ENCODE data around the gene MAB21L1.

The MAB21L1 gene

DNA sequence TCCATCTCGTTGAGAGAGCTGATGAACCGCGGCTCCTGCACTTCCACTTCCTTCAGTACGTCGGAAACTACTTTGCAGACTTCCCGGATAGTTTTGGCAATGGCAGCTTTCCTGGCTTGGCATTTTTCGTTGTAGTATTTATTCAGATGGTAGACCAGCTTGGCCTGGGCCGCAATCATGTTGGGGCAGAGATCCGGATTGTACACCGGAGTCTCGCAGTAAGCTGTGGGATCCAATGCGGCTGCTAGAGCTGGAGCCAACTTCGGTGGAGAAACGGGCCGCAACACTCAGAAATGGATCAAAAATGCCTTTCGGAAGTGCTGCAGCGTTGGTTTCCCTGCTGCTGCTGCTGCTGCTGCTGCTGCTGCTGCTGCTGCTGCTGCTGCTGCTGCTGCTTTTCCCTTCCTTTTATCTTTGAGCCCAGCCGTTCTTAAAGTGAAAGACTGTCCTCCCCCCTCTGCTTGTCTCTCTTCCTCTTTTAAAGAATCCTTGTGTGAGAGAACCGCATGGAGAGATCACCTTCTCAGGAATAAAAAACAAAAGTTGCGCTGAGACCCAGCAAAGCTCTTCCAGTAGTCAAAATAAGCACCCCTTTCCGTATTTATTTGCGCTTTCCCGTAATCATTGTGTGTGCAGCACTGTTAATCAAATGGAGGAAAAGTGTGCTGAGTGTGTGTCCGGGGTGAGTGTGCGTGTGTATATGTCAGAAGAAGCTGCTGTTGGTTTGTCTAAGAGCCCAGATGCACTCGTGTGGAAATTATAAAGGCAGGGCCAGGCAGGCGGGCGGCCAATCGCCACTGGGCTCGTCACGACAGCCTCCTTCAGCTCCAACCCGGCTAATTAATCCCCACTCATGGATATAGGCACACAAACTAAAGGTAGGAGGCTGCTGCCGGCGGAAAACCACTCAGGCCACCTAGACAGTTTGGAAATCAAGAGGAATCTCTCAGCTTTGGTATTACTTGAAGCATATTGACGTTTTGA, at the start of gene MAB21L1:
MAB21L1 (minus strand) TSS at position 730 of the 984 bp plus-strand sequence; CDS start at position 179, 551 bp downstream.
- no peak for DNase-seq

DNA sequence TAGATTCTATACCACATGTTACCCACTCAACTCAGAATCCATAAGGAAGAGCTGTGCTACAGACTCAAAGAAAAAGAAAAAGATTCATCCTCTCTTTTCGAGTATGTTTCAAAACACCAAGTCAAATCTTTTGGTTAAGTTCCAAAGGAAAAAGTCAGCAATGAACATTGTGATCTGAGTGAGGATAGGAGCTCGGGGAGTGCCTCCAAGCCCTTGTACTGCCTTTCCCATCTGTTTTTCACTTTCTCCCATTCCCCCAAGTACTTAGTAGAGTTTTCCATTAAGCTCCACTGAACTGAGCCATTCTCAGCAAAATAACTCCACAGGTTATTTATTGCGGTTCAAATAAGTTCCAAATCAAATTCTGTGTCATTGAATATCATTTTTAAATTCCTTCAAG, 47.7 kb upstream of the MAB21L1 start:
- no peak for DNase-seq

DNA sequence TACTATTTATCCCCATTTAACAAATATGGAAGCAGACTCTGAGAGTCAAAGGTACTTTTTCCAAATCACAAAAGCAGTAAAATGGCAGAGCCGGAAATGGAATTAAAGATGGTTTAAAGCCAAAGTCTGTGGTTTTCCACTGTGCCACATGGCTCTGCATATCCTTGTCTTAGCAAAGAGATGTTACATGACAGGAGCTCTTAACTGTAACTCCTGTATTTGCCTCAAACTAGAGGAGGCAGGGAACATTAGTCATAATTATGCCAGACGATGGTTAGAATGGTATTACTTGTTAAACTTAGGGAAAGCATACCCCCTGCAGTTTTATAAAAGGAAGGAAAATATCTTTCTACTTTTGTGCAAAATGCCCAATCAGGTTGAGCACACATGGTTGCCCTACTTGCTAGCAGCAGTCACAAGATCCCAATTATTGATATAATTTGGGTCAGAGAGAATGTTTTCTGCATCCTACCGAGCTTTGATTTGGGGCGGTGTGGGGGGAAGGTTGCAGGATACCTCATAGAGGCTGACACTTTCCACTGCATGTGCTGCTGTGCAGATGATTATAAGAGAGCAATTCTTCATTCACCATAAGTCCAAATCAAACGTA, 42.0 kb upstream of the MAB21L1 start:
- DNase-seq = no peak

DNA sequence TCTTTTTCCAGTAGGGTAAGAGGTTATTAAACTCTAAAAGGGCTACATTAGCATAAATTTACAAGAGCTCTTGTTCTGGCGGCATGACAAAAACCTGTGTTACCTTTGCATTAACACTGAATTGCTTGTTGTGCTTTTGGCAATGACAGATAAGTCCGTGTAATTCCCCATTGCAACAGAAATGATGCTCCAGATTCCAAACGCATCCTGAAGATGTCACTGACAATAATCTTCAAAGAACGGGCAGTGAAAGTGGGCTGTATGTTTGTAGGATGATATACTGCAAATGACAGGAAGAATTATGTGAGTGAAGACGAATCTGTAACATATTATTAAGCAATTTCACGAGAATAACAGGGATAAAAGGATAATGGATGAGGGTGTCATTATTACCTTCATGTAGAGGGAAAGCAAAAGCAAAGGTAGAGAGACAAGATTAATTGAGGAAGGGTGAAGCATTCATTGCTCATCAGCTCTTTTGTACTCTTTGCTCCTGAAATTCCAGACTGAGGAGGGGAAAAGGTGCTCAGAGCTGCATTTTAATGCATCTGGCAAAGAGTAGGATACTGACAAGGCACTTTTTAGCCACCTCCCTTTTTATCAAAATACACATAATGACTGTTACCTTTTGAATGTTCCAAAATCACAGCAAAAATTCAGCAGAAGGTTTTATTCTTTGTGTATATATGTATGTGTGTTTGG, 38.5 kb upstream of the MAB21L1 start:
- no peak for DNase-seq

DNA sequence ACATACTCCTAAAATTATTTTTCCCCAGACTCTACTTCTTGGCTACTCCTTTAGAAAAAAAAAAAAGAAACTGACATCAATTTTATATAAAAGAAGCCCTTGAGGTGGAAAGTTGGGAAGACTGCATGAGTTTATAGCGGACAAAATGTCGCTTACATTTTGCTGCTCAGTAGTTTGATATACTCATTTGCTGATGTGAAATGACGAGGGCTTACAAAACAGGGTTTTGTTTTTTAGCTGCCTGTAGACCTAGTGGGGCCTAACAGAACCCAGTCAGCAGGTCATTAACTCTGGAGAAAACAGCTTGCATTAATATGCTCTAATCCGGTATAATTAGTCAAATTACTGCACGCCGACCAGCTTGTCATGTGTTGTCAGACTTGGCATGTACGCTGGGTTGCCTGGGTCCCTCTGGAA, 37.6 kb upstream of the MAB21L1 start:
- DNase-seq = no peak

DNA sequence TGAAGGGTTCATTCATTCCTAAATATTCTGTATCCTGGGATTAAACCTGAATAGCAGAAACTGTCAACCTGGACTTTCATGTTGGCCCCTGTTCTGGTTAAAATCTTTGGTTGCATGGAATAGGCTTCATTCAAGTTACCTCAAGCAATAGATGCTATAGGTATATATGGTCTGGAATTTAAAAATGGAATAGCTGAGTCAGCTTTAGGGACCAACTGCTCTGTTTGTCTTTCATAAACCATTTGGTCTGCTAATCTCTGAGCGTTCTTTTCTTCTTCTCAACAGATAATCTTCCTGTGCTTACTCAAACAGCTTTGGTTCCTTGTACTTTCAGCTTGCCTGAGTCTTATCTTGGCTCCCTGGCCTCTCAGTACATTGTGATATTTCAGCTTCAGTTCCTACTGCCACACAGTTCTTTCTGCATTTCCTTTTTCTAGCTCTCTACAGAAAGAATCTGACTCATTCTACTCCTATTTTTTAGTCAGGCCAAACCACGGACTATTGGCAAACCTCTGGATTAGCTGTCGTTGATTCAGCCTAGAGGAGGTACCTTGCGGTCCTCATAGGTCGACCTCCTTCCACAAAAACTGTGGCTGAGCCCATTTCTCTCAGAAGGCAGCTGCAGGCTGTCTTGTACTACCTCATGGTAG, 35.9 kb upstream of the MAB21L1 start:
- DNase-seq = no peak

DNA sequence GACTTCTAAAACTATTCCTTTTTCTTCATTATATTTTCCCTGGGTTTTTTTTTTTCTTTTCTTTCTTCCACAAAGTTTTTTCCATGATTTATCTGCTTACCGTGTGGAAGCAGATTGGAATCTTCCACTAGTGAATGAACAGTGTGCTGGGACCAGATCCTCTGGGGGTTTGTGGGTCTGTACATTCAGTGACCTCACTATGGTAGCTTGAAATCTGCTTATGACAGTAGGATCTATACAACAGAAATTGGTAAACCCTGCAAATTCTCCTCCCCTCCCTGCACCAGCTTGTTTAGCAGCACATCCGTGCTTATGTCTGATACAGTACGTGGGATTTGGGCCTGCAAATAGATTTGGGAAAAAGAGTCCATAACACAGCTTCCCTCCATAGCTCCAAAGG, 26.0 kb upstream of the MAB21L1 start:
- no peak for DNase-seq

DNA sequence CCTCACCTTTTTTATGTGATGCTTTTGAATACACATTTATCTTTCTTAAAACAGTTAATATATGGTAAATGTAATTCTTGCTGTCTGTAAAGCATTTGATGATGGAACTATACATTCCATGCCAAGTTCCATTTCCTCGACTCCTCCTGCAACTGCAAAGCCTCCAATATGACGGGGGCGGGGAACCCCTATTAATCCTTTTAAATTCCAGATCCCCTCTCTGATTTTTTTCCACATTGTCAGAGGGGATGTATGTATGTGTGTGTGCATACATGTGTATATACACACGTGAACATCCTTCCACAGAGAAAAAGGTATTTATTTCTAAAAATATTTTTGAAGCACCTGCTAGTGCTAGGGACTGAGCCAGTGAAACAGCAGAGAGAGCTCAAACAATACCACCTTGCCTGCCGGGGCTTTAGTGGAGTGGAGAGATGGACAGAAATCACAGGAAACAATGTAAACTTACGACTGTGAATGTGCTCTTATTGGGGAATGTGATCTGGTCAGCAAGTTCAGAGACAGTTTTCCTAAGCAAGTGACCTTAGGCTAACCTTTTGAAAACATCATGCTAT, 25.3 kb upstream of the MAB21L1 start:
- DNase-seq = no peak

DNA sequence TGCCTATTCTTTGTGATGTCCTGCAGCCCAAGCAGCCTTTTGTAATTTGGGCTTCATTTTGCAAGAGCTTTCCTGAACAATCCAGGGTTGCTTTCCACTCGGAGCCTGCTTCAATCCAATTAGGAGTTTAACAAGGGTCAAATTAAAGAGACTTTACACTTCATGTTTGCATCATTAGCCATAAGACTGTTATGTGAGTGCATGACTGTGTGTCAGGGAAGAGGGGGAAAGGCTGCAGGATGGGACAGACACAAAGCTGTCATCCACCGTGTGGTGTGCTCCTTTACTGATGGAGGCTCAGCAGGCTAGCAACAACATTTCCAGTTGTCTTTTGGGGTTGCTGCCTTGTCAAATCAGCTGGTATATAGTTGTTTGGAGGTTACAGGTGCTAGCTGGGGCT, 23.7 kb upstream of the MAB21L1 start:
- no peak for DNase-seq

DNA sequence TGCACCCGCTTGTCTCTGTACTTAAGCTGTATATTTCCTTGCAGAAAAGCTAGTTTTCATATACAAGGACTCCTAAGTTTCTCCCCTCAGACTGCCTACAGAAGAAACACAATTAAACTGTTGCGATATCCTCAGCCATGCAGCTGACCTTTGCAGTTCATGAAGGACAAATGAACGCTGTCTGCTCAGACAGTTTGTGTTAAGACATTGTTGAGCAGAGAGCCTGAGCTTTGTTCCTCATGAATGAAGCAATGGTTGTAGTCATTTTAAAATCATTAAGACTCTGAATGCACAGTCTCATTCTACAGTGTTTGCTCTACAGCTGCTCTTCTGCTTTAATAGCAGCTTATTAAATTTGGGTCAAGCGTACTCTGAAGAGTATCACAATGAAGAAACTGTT, 23.2 kb upstream of the MAB21L1 start:
- no peak for DNase-seq

DNA sequence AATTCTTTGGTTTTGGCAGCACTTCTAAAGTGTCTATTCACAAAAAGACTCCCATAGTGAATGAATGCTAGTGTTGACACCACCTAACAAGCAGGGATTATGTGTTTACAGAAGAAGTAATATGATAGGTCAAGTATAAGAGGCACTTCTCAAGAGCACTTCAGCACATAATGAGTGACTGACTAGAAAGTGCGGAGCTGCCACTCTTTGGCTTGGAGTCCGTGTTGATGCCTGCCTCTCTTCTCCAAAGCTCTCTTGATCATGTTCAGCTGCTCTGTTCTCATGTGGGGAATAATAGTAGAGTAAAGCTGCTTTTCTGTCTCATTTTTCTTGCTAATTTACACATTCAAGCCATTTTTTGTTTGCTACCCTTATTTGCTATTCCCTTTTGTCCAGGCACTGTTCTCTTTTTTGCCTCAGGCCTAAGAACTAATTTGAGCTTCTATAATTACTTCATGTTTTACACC, 22.7 kb upstream of the MAB21L1 start:
- DNase-seq = no peak

DNA sequence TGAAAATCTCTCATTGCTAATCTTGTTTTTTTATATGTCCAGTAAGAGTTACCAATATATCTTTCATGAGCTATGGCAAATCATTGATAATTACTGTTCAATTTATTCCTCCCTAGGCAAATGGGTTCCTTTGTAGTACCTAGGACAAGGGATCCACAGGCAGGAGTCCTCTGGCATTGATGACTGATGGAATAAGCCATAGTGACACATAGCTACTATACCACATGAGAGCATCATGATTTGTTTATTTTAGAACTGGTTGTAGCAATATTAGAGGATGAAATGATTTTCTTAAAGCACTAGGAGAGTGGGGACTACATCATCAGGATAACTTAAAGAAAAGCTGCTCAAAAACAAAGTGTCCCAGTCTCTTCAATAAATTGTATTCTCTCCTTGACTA, 21.7 kb upstream of the MAB21L1 start:
- DNase-seq = no peak

DNA sequence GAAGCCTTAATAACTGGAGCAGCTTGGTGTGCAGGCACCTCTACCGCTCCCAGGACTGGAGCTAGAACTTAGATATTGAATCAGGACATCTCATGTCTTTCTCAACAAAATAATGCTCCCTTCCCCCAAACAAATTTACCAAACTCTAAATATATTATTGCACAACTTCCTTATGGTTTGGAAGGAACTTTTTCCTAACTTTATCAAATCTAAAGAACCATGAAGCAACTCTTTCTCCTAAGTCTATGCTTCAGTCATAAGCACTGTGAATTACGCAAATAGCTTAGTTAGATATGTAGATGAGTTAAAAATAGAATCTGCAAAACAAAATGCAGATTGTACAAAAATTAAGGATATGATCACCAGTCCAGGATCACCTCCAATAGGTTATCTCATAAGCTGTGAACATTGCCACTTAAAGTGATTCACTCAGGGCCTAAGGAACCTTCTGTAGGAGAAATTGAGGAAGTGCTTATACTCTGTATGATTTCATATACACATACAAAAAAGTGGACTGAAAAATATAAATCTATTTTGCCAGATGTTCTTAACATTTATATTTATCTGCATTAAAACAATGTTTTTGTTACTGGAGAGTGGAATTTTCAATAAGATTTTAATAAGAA, 20.4 kb upstream of the MAB21L1 start:
- DNase-seq = no peak

DNA sequence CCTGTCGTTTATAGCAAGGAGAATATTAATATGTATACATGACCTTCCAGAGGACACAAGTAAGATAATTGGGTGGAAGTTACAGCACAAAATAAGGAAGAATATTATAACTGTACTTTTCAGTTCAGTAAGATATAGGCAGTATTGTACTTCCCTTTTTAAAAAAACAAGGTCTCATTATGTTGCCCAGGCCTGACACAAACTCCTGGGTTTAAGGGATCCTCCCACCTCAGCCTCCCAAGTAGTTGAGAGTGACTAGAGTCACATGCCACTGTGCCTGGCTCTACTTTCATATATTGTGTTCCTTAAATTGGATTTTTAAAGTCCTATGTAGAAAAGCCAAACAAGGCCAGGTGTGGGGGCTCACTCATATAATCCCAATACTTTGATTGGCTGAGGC, 19.5 kb upstream of the MAB21L1 start:
- DNase-seq = no peak

DNA sequence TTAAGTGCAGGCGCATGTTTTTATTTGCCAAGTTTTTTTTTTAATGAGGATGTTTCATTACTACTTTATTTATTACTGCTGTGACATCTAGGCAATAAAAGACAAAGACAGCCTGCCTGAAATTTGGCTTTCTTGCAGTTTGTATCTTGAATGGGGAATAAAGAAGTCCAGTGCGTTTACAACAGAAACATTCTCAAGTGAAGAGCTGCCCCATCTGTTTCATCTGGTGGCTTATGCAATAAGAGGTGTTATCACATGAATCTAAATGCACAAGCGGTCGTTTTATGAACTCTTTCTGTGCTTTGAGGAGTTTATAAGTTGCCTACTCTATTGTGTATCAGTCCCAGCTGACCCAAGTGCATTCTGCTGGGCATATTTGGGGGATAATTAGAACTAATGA, 12.6 kb upstream of the MAB21L1 start:
- no peak for DNase-seq

DNA sequence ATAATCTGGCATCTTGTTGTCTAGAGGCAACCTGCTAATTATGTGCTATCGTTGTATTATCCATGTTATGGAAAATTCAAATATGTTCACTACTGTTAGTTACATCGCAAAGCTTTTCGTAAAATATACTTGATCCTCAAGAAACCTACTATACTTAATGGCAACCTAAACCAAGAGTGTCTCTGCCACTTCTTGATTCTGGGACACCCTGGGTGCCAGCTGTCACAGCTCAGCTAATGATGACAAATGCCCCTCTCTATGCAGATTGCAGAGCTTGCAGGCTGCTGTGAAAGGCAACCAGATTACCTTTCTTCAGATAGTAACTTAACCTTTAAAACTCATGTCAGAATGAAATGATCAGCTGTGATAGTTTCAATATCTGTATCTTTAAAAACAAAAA, 8.9 kb upstream of the MAB21L1 start:
- no peak for DNase-seq

DNA sequence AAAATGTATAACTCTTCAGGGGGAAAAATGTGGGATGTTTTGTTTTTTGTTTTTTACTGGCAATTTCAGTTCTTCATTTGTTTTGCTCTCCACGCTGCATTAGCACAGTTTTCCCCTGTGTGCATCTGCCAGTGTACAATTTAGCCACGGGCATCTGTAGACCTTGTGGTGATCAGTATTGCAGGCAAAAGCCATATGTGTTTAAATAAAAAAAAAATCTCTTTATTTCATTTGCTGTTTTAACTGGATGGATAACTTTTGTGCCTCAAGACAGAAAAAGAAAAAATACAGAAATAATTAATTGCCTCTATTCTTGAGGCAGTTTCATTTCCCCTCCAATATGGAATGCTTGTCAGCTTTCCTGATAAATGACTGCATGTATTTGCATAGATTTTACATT, 7.9 kb upstream of the MAB21L1 start:
- DNase-seq = no peak

DNA sequence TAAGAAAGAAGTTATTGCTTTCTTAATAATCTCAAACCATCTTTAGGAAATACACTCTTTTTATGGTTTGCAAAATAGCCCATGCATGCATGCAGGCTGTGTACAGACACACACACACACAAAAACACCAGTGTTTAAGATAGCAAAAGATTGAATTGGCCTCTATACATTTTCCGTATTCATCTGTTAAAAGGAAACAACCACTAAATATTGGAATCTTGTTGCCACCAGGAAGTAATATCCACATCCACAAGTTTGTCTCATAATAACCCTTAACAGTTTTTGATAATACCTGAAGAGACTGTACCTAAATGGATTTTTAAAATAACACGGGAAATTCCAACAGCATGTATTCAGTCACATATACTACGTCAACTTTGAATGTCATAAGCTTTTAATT, 7.3 kb upstream of the MAB21L1 start:
- no peak for DNase-seq

DNA sequence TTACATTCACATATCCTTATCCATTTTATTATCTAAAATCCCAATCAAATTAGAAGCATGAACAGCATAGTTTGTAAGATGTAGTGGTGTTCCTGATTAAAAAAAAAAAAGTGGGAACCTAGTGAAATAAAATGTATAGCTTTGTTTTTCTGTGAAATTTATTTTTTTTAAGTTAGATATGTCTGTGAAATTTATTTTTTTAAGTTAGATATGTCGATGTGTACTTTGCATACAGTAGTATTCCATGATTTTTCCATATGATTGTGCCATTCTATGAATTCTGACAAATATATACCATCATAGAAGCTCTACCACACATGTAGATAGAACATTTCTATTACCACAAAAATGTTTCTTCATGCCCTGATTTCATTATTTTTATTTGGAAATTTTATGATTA, 6.0 kb upstream of the MAB21L1 start:
- DNase-seq = no peak

DNA sequence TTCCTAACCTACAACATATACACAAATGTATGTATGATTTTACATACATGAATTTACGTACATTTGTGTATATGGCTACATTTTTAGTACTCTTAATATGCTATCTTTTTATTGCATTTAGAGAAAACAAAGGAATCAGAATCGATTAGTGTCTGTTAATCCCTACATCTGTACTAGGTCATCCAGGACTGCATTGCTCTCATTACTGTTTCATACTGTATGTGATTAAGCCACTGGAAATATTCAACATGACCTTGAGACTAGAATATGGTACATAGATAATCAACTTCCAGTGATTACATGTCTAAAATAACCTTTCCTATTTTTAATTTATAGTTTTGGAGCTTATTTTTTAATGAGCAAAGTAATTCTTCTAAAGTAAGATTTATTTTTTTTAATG, 5.3 kb upstream of the MAB21L1 start:
- no peak for DNase-seq

DNA sequence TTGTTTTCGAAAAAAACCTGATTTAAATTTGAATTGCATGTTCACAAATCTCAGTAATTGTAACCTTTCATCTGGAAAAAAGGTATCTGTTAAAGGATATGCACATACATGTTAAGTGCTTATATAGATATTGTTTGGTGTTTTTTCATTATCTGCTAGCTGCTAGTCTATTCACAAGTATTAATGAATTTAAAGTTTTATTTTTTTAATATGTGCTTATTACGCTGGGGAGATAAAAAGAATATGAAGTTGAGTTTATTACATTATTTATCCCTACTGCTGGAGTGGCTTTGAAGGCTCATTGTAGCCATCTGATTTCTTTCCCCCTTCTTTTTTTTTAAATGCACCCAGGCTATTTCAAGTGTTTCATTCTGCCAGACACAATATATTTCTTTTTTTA, 3.9 kb upstream of the MAB21L1 start:
- DNase-seq = no peak

DNA sequence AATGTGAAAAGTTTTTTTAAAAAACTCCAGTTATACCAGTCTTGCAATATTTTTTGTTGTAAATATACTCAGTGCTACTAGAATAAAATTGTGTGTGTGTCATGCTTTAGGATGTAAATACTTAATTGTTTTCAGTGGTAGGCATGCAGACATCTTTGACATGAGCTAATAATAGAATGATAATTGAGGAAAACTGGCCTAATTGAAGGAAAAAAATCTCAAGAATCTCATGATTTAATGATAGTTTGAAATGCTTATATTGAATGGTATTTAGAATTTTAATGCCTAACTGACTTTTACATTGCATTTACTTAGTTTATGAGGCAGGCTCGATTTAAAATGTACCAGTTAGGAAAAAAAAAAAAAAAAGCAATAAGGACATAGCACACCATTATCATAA, 3.2 kb upstream of the MAB21L1 start:
- DNase-seq = no peak
